Peyer's patch (tissue), 4 donors: Measurements from ENCODE around the gene G6PC1.

Source experiments
- CTCF ChIP-seq, 6 experiments: fragments of 450-650 bp in 4 of 6; fragments of 200-600 bp in 2 of 6; sonication (generic) in 1 of 6; IDR thresholded peaks; one replicate each; pipeline ENCODE4 v1.5.1; 2017 to 2019; ENCODE audit warnings: antibody characterized with exemption in 6 of 6, mild to moderate bottlenecking in 3 of 6, moderate library complexity in 1 of 6
- POLR2A ChIP-seq, 2 donors: fragments of 450-650 bp; IDR thresholded peaks; one replicate each; pipeline ENCODE4 v1.5.1; 2017; ENCODE audit warnings: antibody characterized with exemption in 2 of 2, mild to moderate bottlenecking in 2 of 2, moderate library complexity in 2 of 2

- TF ChIP-seq CTCF (IDR thresholded peaks at IDR 0.05) (no peak), POLR2A (IDR thresholded peaks at IDR 0.05) (no peak)
Observed at GRCh38 chr17:42895185-42895555, 5.4 kb upstream of the G6PC1 start.
